Loucy (cell line): ENCODE results near the gene KREMEN1.

Experiments
- H2AFZ ChIP-seq: fragments of 200-600 bp; sonication (generic); 2 replicates; pipeline ENCODE4 v1.6.0; 2016; ENCODE audit warnings: antibody characterized with exemption, mild to moderate bottlenecking, low read length, moderate library complexity
- H3F3A ChIP-seq: fragments of 200-600 bp; 2 replicates; pipeline ENCODE4 v1.6.0; 2016; ENCODE audit warnings: antibody characterized with exemption, low read depth, mild to moderate bottlenecking
- H3K27me3 ChIP-seq: fragments of 200-600 bp; sonication (generic); 2 replicates; pipeline ENCODE4 v1.6.1; 2014; ENCODE audit warnings: low read length, mild to moderate bottlenecking; ENCODE audit not compliant: insufficient read depth, poor library complexity, severe bottlenecking
- H3K36me3 ChIP-seq: fragments of 200-600 bp; sonication (generic); 2 replicates; pipeline ENCODE4 v1.6.1; 2016; ENCODE audit warnings: low read length; ENCODE audit not compliant: insufficient read depth
- H3K4me1 ChIP-seq: fragments of 200-600 bp; sonication (generic); 2 replicates; pipeline ENCODE4 v1.5.1; 2014; ENCODE audit warnings: low read length, mild to moderate bottlenecking; ENCODE audit not compliant: insufficient read depth, poor library complexity, severe bottlenecking
- H3K4me2 ChIP-seq: fragments of 200-600 bp; sonication (generic); 2 replicates; pipeline ENCODE4 v1.6.0; 2014; ENCODE audit warnings: antibody characterized with exemption, low read length, low read depth, mild to moderate bottlenecking; ENCODE audit not compliant: poor library complexity, severe bottlenecking
- H3K4me3 ChIP-seq: fragments of 200-600 bp; sonication (generic); 2 replicates; pipeline ENCODE4 v1.5.1; 2014; ENCODE audit warnings: low read length, mild to moderate bottlenecking, mixed read lengths; ENCODE audit not compliant: poor library complexity, severe bottlenecking
- H3K79me2 ChIP-seq: fragments of 200-600 bp; sonication (generic); 2 replicates; pipeline ENCODE4 v1.6.1; 2014; ENCODE audit warnings: low read length; ENCODE audit not compliant: insufficient read depth
- H3K9ac ChIP-seq: fragments of 200-600 bp; sonication (generic); 2 replicates; pipeline ENCODE4 v1.6.0; 2014; ENCODE audit warnings: mild to moderate bottlenecking, low read depth, low read length, moderate library complexity; ENCODE audit not compliant: poor library complexity, severe bottlenecking
- H3K9me2 ChIP-seq: fragments of 200-600 bp; sonication (generic); replicated peaks from 2 replicates; pipeline ENCODE4 v1.6.1; 2016; ENCODE audit warnings: low read depth, low read length, mixed read lengths
- H3K9me3 ChIP-seq: fragments of 200-600 bp; sonication (generic); 2 replicates; pipeline ENCODE4 v1.6.1; 2014; ENCODE audit warnings: mild to moderate bottlenecking, antibody characterized with exemption, low read length, low read depth; ENCODE audit not compliant: insufficient read depth
- H4K20me1 ChIP-seq: fragments of 200-600 bp; sonication (generic); 2 replicates; pipeline ENCODE4 v1.6.0; 2014; ENCODE audit warnings: antibody characterized with exemption, low read length, mild to moderate bottlenecking; ENCODE audit not compliant: insufficient read depth, poor library complexity, severe bottlenecking
- EZH2phosphoT487 ChIP-seq: fragments of 200-600 bp; IDR thresholded peaks from 2 replicates; pipeline ENCODE4 v1.6.1; 2018; ENCODE audit warnings: antibody characterized with exemption, mild to moderate bottlenecking, moderate library complexity, borderline replicate concordance
- TF ChIP-seq, protein P1 (sequence below): fragments of 200-600 bp; sonication (generic); conservative IDR thresholded peaks from 2 replicates; pipeline ENCODE4 v1.5.1; 2014; ENCODE audit warnings: mild to moderate bottlenecking, antibody characterized with exemption, low read length

Gene KREMEN1

DNA sequence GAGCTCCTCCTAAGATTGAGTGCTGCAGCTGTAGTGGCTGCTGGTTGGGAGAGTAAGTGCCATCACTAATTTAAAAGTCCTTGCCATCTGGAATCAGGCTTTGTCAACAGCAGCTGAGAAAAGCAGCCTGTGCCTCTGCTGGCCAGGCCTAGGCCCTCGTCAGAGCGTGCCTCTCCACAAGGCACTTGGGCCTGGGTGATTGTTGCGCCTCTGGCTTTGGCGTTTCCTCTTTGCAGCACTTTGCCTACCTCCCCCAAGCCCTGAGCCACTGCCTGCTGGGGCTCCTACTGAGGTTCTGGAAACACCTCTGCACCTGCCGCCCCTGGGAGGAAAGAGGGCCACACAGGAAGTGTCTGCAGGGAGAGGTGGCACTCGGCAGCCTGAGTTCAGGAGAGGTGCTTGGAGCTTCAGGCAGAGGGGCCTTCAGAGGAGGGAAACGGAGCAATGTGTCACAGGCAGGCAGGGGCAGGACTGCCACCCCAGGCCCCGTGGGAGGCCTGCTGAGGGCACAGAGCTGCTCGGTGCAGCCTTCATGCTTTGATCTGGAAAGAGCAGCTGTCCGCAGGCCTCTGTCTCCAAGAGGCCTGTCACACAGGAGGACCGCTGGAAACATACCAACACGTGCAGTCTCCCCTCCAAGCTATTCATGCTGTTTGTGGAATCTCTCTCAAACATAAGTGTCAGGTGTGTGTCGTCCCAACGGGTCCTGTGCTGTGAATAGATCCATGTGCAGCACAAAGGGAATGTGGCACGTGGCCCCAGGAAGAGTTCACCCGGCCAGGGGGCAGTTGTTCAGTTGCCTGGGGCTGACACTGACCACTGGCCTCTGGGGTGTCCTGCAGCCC, 71.3 kb downstream of the KREMEN1 start:
- Histone ChIP-seq H3K79me2 (no peaks in the 10 kb centered on the region), H2AFZ (no peak overlapping the region), H3K4me2 (no peak overlapping the region), H3K9me3 (no peaks in the 10 kb centered on the region), H4K20me1 (no peaks in the 10 kb centered on the region), H3K9me2 (no peaks in the 10 kb centered on the region), H3K27me3 (no peaks in the 10 kb centered on the region), H3F3A (no peaks in the 10 kb centered on the region), H3K4me1 (peaks cover 32% of the 10 kb centered on the region), H3K4me3 (no peak overlapping the region), H3K36me3 (no peaks in the 10 kb centered on the region), H3K9ac (peak overlapping the region; percentile 6)
- no peak for TF ChIP-seq EZH2phosphoT487
- TF ChIP-seq, protein P1, sequence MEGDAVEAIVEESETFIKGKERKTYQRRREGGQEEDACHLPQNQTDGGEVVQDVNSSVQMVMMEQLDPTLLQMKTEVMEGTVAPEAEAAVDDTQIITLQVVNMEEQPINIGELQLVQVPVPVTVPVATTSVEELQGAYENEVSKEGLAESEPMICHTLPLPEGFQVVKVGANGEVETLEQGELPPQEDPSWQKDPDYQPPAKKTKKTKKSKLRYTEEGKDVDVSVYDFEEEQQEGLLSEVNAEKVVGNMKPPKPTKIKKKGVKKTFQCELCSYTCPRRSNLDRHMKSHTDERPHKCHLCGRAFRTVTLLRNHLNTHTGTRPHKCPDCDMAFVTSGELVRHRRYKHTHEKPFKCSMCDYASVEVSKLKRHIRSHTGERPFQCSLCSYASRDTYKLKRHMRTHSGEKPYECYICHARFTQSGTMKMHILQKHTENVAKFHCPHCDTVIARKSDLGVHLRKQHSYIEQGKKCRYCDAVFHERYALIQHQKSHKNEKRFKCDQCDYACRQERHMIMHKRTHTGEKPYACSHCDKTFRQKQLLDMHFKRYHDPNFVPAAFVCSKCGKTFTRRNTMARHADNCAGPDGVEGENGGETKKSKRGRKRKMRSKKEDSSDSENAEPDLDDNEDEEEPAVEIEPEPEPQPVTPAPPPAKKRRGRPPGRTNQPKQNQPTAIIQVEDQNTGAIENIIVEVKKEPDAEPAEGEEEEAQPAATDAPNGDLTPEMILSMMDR, result no peak

DNA sequence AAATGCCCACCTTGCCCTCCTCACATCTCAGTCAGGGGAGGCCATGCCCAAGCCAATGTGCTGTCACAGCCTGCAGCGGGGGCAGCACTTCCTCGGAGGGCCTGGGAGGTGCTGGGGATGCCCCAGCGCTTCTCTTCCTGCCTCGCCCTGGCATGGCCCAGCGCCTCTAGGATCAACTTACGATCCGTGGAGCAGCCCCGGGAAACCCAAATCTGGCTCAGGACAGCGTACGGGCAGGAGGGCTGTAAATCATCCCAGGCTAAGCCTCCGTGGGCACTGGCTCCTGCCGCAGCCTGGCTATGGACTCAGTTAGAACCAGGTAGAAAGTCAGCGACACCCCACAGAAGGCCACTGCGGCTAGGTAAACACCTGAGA, 71.9 kb downstream of the KREMEN1 start:
- no peaks in the 10 kb centered on the region for H3F3A ChIP-seq
- H3K4me2 ChIP-seq, result no peak overlapping the region
- H2AFZ ChIP-seq, result no peak overlapping the region
- no peak for TF ChIP-seq EZH2phosphoT487
- TF ChIP-seq, protein P1, result no peak
- H3K9ac ChIP-seq, result no peak overlapping the region
- H3K4me1 ChIP-seq, result peaks cover 32% of the 10 kb centered on the region
- no peaks in the 10 kb centered on the region for H4K20me1 ChIP-seq
- no peaks in the 10 kb centered on the region for H3K36me3 ChIP-seq
- no peaks in the 10 kb centered on the region for H3K79me2 ChIP-seq
- no peak overlapping the region for H3K4me3 ChIP-seq
- no peaks in the 10 kb centered on the region for H3K27me3 ChIP-seq
- H3K9me2 ChIP-seq, result no peaks in the 10 kb centered on the region
- no peaks in the 10 kb centered on the region for H3K9me3 ChIP-seq

DNA sequence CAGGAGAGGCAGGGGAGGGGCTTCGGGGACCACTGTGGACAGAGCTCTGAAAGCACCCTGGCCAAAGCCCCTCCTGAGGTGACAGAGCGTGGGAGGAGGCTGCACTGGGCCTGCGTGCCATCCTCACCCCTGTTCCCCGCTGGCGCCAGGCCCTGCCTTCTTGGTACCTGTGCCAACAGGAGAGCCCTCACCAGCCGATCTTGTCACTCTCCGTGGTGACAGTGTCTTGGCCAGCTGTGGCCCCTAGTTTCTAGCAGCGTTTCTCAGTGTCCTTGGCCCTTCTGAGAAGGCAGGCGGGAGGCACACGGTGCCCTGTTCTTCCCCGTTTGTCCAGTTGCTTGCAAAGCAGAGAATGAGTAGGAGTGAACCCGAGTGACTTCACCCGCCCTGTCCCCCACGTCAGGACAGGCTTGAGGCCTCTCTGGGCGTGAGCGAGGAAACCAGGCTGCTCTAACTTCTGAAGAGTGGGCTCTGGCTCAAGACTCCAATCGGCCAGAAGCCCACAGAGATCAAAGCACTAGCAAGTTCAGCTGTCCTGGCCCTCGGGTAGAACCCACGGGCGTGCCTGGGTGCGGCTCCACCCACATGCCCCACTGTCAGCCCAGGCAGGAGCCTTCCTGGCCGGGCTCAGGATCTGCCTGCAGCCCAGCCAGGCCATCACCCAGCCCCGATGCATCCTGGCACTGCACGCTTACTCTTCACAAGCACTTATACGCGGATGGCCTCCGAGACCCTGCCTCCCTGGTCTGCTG, 72.7 kb downstream of the KREMEN1 start:
- TF ChIP-seq EZH2phosphoT487, result no peak
- TF ChIP-seq, protein P1, result no peak
- H3K4me2 ChIP-seq, result no peak overlapping the region
- no peaks in the 10 kb centered on the region for H3F3A ChIP-seq
- H3K9me3 ChIP-seq, result no peaks in the 10 kb centered on the region
- H3K9ac ChIP-seq, result no peak overlapping the region
- no peaks in the 10 kb centered on the region for H3K79me2 ChIP-seq
- H3K36me3 ChIP-seq, result no peaks in the 10 kb centered on the region
- H2AFZ ChIP-seq, result no peak overlapping the region
- H3K4me1 ChIP-seq, result peaks cover 28% of the 10 kb centered on the region
- no peaks in the 10 kb centered on the region for H3K9me2 ChIP-seq
- H4K20me1 ChIP-seq, result no peaks in the 10 kb centered on the region
- no peaks in the 10 kb centered on the region for H3K27me3 ChIP-seq
- no peak overlapping the region for H3K4me3 ChIP-seq
